Vagina (tissue), 2 donors: ENCODE measurements around the gene VASN. TPM values are rescaled to one million over a fixed set of nuclear protein-coding genes. Genes with fewer than 3 reads are reported as not detected.
"Not testable (repeated sequence)": the region's sequence is repeated elsewhere in the genome, so short reads cannot be mapped to it uniquely, and the experiment has no call there.

Experiments used
- DNase-seq, 2 donors: peaks; one replicate each; pipeline ENCODE4 v3.0.0-alpha.2; 2017; ENCODE audit errors: extremely low spot score in 2 of 2
- H3K27ac ChIP-seq: fragments of 200-600 bp; sonication (generic); one replicate; pipeline ENCODE4 v1.5.1; 2019
- H3K27me3 ChIP-seq: fragments of 200-600 bp; sonication (generic); one replicate; pipeline ENCODE4 v1.5.1; 2019
- H3K36me3 ChIP-seq, 2 donors: fragments of 200-600 bp; sonication (generic); one replicate each; pipeline ENCODE4 v1.5.1; 2017 to 2019
- H3K4me1 ChIP-seq: fragments of 200-600 bp; sonication (generic); one replicate; pipeline ENCODE4 v1.5.1; 2019
- H3K4me3 ChIP-seq, 2 donors: fragments of 200-600 bp; sonication (generic); 1 replicate in 1 of 2; 2 replicates in 1 of 2; pipeline ENCODE4 v1.5.1; 2016 to 2019
- H3K9me3 ChIP-seq: fragments of 200-600 bp; sonication (generic); one replicate; pipeline ENCODE4 v1.5.1; 2019
- POLR2A ChIP-seq, 2 donors: fragments of 450-650 bp; IDR thresholded peaks; one replicate each; pipeline ENCODE4 v1.6.1; 2017; ENCODE audit warnings: antibody characterized with exemption in 2 of 2, mild to moderate bottlenecking in 2 of 2, moderate library complexity in 2 of 2
- POLR2AphosphoS5 ChIP-seq, 2 donors: sonication (generic); formaldehyde crosslinking; IDR thresholded peaks; one replicate each; pipeline ENCODE4 v1.9.0; 2017; ENCODE audit warnings: antibody characterized with exemption in 2 of 2, mild to moderate bottlenecking in 2 of 2, low read depth in 1 of 2; ENCODE audit not compliant: insufficient read depth in 1 of 2
- intact Hi-C: fragments of 100-400 bp; cut with DNase I; formaldehyde crosslinking; loops from one replicate; pipeline ENCODE4 v1.15.1; 2023
- total RNA-seq: library from RNA; depleted of rRNA; stranded (reverse); fragments of >200 nt; gene quantifications from one replicate; pipeline ENCODE4 v1.2.3, GENCODE V29; 2016
- TF ChIP-seq, protein P1 (sequence below), 3 experiments: fragments of 450-650 bp in 2 of 3; fragments of 200-600 bp in 1 of 3; sonication (generic) in 1 of 3; IDR thresholded peaks; one replicate each; pipeline ENCODE4 v1.5.1; 2017 to 2019; ENCODE audit warnings: antibody characterized with exemption in 3 of 3, mild to moderate bottlenecking in 2 of 3, moderate library complexity in 2 of 3

Gene VASN
- total RNA-seq, 1 donor from 2014 or later = 37.6 TPM

DNA sequence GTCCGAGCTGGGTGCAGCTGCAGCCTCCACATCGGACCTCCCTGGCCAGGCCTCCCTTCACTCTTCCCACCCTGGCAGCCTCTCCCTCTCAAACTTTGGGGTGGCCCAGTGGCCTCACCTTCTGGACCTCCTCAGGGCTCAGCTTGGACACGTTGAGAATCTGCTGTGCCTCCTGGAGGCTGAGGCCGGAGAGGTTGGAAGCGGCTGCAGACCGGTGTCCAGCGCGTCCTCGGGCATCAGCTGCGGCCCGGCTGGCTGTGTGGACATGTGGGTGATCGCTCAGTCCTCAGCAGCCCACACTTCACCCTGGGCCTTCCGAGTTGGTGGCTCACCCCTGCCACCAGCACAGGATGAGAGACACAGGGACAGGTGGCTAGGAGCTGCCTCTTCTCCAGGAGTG is 30.4 kb upstream of the VASN start:
- Histone ChIP-seq H3K36me3 (peaks cover 0 to 16% of the 10 kb centered on the region in 2 donors), H3K27me3 (no peaks in the 10 kb centered on the region), H3K4me3 (no peak overlapping the region), H3K27ac (no peak overlapping the region), H3K4me1 (peaks cover 29% of the 10 kb centered on the region), H3K9me3 (no peaks in the 10 kb centered on the region)
- no peak for DNase-seq
- no peak for TF ChIP-seq POLR2A (IDR thresholded peaks at IDR 0.05)
- TF ChIP-seq, protein P1, sequence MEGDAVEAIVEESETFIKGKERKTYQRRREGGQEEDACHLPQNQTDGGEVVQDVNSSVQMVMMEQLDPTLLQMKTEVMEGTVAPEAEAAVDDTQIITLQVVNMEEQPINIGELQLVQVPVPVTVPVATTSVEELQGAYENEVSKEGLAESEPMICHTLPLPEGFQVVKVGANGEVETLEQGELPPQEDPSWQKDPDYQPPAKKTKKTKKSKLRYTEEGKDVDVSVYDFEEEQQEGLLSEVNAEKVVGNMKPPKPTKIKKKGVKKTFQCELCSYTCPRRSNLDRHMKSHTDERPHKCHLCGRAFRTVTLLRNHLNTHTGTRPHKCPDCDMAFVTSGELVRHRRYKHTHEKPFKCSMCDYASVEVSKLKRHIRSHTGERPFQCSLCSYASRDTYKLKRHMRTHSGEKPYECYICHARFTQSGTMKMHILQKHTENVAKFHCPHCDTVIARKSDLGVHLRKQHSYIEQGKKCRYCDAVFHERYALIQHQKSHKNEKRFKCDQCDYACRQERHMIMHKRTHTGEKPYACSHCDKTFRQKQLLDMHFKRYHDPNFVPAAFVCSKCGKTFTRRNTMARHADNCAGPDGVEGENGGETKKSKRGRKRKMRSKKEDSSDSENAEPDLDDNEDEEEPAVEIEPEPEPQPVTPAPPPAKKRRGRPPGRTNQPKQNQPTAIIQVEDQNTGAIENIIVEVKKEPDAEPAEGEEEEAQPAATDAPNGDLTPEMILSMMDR (IDR thresholded peaks at IDR 0.05) = no peak
- intact Hi-C loops = no loop called here

DNA sequence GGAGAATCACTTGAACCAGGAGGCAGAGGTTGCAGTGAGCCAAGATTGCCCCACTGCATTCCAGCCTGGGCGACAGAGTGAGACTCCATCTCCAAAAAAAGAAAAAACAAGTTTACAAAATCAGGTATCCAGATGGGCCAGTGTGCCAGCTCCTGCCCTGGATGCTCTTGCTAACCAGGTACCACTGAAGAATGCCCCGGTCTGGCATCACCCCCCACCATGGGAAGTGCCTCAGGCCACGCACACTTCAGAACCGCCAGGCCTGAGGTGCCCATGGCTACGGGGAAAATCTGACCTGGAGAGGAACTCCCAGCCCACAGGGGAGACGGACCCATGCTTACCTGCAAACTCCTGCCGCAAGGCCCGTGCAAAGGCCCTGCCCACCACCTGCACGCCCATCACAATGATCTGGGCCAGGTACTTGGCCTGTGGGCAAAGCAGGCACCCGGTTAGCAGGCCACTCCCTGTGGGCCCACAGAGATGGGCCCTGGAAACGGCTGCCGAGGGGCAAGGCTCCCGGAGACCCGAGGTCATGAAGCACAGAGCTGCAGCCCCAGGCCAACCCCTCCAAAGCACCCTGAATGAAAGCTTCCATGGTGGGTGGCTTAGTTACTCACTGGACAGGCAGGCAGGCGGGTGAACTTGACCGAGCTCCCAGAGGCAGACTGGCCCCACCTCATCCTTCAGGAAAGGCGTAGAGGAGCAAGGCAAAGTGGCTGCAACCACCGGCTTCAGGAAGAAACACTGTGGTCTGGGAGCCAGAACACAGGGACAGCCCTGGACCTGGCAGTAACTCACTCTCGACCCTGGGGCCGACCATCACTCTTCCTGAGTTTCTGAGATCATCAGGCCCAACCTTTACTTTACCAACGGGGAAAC is 28.5 kb upstream of the VASN start:
- H3K9me3 ChIP-seq = no peaks in the 10 kb centered on the region
- no peak for TF ChIP-seq POLR2A (IDR thresholded peaks at IDR 0.05)
- TF ChIP-seq POLR2AphosphoS5 (IDR thresholded peaks at IDR 0.05; ENCODE audit: insufficient read depth in 1 of 2, low read depth in 1 of 2) = no peak
- TF ChIP-seq, protein P1 (IDR thresholded peaks at IDR 0.05) = no peak
- intact Hi-C loops = no loop called here
- no peak for DNase-seq
- H3K27ac ChIP-seq = no peak overlapping the region
- H3K27me3 ChIP-seq = no peaks in the 10 kb centered on the region
- peaks cover 33% of the 10 kb centered on the region for H3K4me1 ChIP-seq
- H3K4me3 ChIP-seq = no peak overlapping the region
- peaks cover 0 to 5% of the 10 kb centered on the region in 2 donors for H3K36me3 ChIP-seq

DNA sequence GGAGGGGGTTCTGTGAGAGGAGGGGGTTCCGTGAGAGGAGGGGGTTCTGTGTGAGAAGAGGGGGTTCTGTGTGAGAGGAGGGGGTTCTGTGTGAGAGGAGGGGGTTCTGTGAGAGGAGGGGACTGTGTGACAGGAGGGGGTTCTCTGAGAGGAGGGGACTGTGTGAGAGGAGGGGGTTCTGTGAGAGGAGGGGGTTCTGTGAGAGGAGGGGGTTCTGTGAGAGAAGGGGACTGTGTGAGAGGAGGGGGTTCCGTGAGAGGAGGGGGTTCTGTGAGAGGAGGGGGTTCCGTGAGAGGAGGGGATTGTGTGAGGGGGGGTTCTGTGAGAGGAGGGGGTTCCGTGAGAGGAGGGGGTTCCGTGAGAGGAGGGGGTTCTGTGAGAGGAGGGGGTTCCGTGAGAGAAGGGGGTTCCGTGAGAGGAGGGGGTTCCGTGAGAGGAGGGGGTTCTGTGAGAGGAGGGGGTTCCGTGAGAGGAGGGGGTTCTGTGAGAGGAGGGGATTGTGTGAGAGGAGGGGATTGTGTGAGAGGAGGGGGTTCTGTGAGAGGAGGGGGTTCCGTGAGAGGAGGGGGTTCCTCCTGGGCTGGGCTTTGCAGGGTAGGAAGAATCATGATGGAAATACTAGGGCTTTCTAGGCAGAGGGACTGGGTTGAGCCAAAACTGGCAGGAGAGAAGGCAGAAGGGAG is 27.2 kb upstream of the VASN start:
- intact Hi-C loops, H3K27me3 ChIP-seq, H3K4me3 ChIP-seq, H3K27ac ChIP-seq, H3K36me3 ChIP-seq, DNase-seq, H3K9me3 ChIP-seq: not testable (repeated sequence)
- H3K4me1 ChIP-seq = peaks cover 31% of the 10 kb centered on the region

DNA sequence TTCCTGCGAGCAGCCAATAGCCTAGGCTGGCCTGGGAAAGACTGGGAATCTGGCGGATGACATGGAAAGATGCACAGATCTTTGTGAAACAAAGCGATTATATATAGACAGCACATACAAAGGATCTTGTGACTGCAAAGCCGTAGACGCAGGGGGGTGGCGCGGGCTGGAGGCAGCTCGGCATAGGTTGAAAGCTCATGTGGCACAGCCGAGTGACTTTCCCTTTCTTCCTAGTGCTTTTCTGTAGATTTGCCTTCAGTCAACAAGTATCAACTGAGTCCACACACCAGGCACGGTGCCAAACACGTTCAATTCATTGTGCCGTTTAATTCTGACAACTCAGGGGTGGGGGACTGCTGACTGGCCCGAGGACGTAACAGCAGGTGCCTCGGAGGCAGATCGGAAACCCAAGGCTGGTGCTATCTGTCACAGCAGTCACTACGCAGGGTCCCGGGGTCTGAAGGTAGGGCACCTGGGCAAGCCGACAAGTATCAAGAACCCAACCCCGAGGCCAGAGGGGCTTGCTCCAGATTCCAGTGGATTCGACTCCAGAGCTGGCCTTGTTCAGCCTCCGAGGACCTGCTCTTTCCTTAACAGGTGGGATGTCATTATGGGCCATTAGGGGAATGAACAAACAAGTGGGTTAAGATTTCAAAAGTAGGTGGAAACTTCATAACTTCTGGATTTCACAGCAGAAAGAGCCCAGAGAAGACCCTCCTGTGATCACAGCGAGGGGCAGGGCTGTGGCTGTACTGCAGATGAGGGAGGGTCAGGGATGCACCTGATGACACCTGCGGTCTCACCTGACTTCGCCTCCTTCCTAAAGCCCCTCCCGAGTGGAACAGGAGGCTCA is 26.4 kb upstream of the VASN start:
- no peak for DNase-seq
- Histone ChIP-seq H3K4me1 (peaks cover 31% of the 10 kb centered on the region), H3K27me3 (no peaks in the 10 kb centered on the region), H3K9me3 (no peaks in the 10 kb centered on the region), H3K36me3 (no peaks in the 10 kb centered on the region), H3K4me3 (no peak overlapping the region), H3K27ac (no peak overlapping the region)
- intact Hi-C loops = no loop called here
- TF ChIP-seq POLR2AphosphoS5 (IDR thresholded peaks at IDR 0.05; ENCODE audit: insufficient read depth in 1 of 2, low read depth in 1 of 2) (no peak), POLR2A (IDR thresholded peaks at IDR 0.05) (no peak)
- TF ChIP-seq, protein P1 (IDR thresholded peaks at IDR 0.05) = no peak
